ENCODE results near the gene KLRG1. TPM values are rescaled to one million over a fixed set of nuclear protein-coding genes. Genes with fewer than 3 reads are reported as not detected.

Gene KLRG1
- total RNA-seq, 4 donors from 2014 or later = 0.26 to 5.1 (median 1.5) TPM; not detected in 1

GRCh38 chr12:9049520-9050133 is 60.3 kb downstream of the KLRG1 start:
- no peak overlapping the region for H3K27ac ChIP-seq
- intact Hi-C loops (cut with DNase I; ENCODE audit: low total_unique reads) = no loop called here

GRCh38 chr12:9050521-9051157 is 61.3 kb downstream of the KLRG1 start:
- intact Hi-C loops (cut with DNase I; ENCODE audit: low total_unique reads) = no loop called here

More at GRCh38 chr12:9049520-9050133, 60.3 kb downstream of the KLRG1 start:
- H3K9me3 ChIP-seq = no peaks in the 10 kb centered on the region
- DNase-seq = no peak
- no peak for TF ChIP-seq POLR2A (IDR thresholded peaks at IDR 0.05)
- TF ChIP-seq CTCF (IDR thresholded peaks at IDR 0.05) = peak; percentile 25 to 39 (median 29)
- H3K4me1 ChIP-seq = no peaks in the 10 kb centered on the region
- no peaks in the 10 kb centered on the region for H3K36me3 ChIP-seq
- no peaks in the 10 kb centered on the region for H3K27me3 ChIP-seq
- H3K4me3 ChIP-seq = no peak overlapping the region

GRCh38 chr12:9051158-9051550 is 61.8 kb downstream of the KLRG1 start:
- H3K27me3 ChIP-seq = no peaks in the 10 kb centered on the region
- no peak for TF ChIP-seq POLR2A (IDR thresholded peaks at IDR 0.05)
- TF ChIP-seq CTCF (IDR thresholded peaks at IDR 0.05) = no peak
- H3K4me1 ChIP-seq = no peaks in the 10 kb centered on the region
- intact Hi-C loops (cut with DNase I; ENCODE audit: low total_unique reads) = no loop called here
- H3K9me3 ChIP-seq = no peaks in the 10 kb centered on the region
- no peak overlapping the region for H3K4me3 ChIP-seq
- H3K36me3 ChIP-seq = no peaks in the 10 kb centered on the region
- DNase-seq = no peak
- no peak overlapping the region for H3K27ac ChIP-seq

More at GRCh38 chr12:9050521-9051157, 61.3 kb downstream of the KLRG1 start:
- no peak for TF ChIP-seq POLR2A (IDR thresholded peaks at IDR 0.05)
- TF ChIP-seq CTCF (IDR thresholded peaks at IDR 0.05) = no peak
- H3K36me3 ChIP-seq = no peaks in the 10 kb centered on the region
- no peaks in the 10 kb centered on the region for H3K4me1 ChIP-seq
- no peak overlapping the region for H3K4me3 ChIP-seq
- H3K27me3 ChIP-seq = no peaks in the 10 kb centered on the region
- H3K9me3 ChIP-seq = no peaks in the 10 kb centered on the region
- no peak overlapping the region for H3K27ac ChIP-seq
- DNase-seq = no peak

GRCh38 chr12:9052610-9053009 is 63.3 kb downstream of the KLRG1 start:
- no peaks in the 10 kb centered on the region for H3K27me3 ChIP-seq
- peak overlapping the region in 1 of 2 donors; percentile 18 for H3K27ac ChIP-seq
- no peak for DNase-seq
- no peaks in the 10 kb centered on the region for H3K36me3 ChIP-seq
- no peaks in the 10 kb centered on the region for H3K4me1 ChIP-seq
- intact Hi-C loops (cut with DNase I; ENCODE audit: low total_unique reads) = no loop called here
- H3K9me3 ChIP-seq = no peaks in the 10 kb centered on the region
- no peak overlapping the region for H3K4me3 ChIP-seq
- no peak for TF ChIP-seq POLR2A (IDR thresholded peaks at IDR 0.05)
- TF ChIP-seq CTCF (IDR thresholded peaks at IDR 0.05) = no peak

Other genes with a start within 250 kb of the KLRG1 start
- gene A2ML1, start 166.9 kb upstream of the KLRG1 start, total RNA-seq = 1 to 10 TPM in 2 of 4 donors, not detected in 2; 1.0 to 1.5 TPM
- 10 to 100 TPM; 27.7 to 82.0 (median 53.7) TPM for gene PHC1, start 75.0 kb upstream of the KLRG1 start, total RNA-seq
- gene M6PR, start 39.9 kb upstream of the KLRG1 start, total RNA-seq = 100 to 1,000 TPM in 1 of 4 donors, 10 to 100 TPM in 3; 45.9 to 128 (median 75.4) TPM
- gene A2M, start 126.4 kb downstream of the KLRG1 start, total RNA-seq = 1,000 to 10,000 TPM in 1 of 4 donors, 100 to 1,000 TPM in 3; 305 to 1,063 (median 353) TPM
- under 1 TPM in 1 of 4 donors, not detected in 3; 0.79 TPM for gene PZP, start 218.8 kb downstream of the KLRG1 start, total RNA-seq